Activated naive CD4-positive, alpha-beta T cell treated with anti-CD3 and anti-CD28 coated beads for 36 hours (primary cell): ENCODE measurements around the gene ZBTB12. TPM values are rescaled to one million over a fixed set of nuclear protein-coding genes. Genes with fewer than 3 reads are reported as not detected.

ENCODE experiments used
- CTCF ChIA-PET: fragments of 350-600 bp; sonication (Branson Sonifier 250); formaldehyde crosslinking; loops from one replicate; lab custom pipeline; 2021; ENCODE audit warnings: antibody characterized with exemption; lab: Charles Lee
- DNase-seq: peaks from one replicate; pipeline ENCODE4 v3.0.0-alpha.2; 2020
- H3K27ac Mint-ChIP-seq: one replicate; pipeline ENCODE4 v1.8.0; 2021; ENCODE audit warnings: mild to moderate bottlenecking, mixed read lengths
- H3K27me3 Mint-ChIP-seq: one replicate; pipeline ENCODE4 v1.8.0; 2021; ENCODE audit warnings: low read depth, mixed read lengths
- H3K36me3 Mint-ChIP-seq: one replicate; pipeline ENCODE4 v1.8.0; 2021; ENCODE audit warnings: low read depth, mixed read lengths
- H3K4me1 Mint-ChIP-seq: one replicate; pipeline ENCODE4 v1.8.0; 2021; ENCODE audit warnings: low read depth, mixed read lengths
- H3K4me3 Mint-ChIP-seq: one replicate; pipeline ENCODE4 v1.8.0; 2021; ENCODE audit warnings: mild to moderate bottlenecking, moderate library complexity, mixed read lengths
- H3K9me3 Mint-ChIP-seq: one replicate; pipeline ENCODE4 v1.8.0; 2021; ENCODE audit warnings: mixed read lengths
- intact Hi-C: fragments of 100-400 bp; cut with micrococcal nuclease; formaldehyde crosslinking; loops from one replicate; pipeline ENCODE4 v1.15.1; 2023
- total RNA-seq, 2 experiments: library from RNA; stranded (reverse); gene quantifications; one replicate each; pipeline ENCODE4 v1.2.3, GENCODE V29; 2021

The ZBTB12 gene
- total RNA-seq, 2 experiments from 2014 or later = 0.57 to 0.69 TPM

GRCh38 chr6:31888276-31889258 is 13.3 kb downstream of the ZBTB12 start:
- intact Hi-C loops = no loop called here
- DNase-seq = peak; percentile 53
- H3K27me3 Mint-ChIP-seq = no peaks in the 10 kb centered on the region
- no peaks in the 10 kb centered on the region for H3K4me1 Mint-ChIP-seq
- CTCF ChIA-PET = interaction anchor here (0.5 to 1.1 kb wide), 6 partner anchors 8 to 192 kb away, joined by 3 to 5 read pairs (median 3); no protein-coding TSS in a partner anchor
- H3K27ac Mint-ChIP-seq = no peak overlapping the region
- H3K36me3 Mint-ChIP-seq = peaks cover 18% of the 10 kb centered on the region
- no peaks in the 10 kb centered on the region for H3K9me3 Mint-ChIP-seq
- H3K4me3 Mint-ChIP-seq = no peak overlapping the region

- intact Hi-C loops = no loop called here
- Mint-ChIP-seq H3K4me3 (no peak overlapping the region), H3K27me3 (no peaks in the 10 kb centered on the region), H3K4me1 (no peaks in the 10 kb centered on the region), H3K27ac (no peak overlapping the region), H3K9me3 (no peaks in the 10 kb centered on the region), H3K36me3 (peaks cover 20% of the 10 kb centered on the region)
- CTCF ChIA-PET = interaction anchor here (0.5 to 0.8 kb wide), 5 partner anchors 12 to 175 kb away, joined by 3 read pairs; no protein-coding TSS in a partner anchor
- DNase-seq = no peak
These were observed 14.5 kb downstream of the ZBTB12 start for GRCh38 chr6:31887173-31888007.

GRCh38 chr6:31886541-31886991 is 15.3 kb downstream of the ZBTB12 start:
- CTCF ChIA-PET = no interaction called here
- Mint-ChIP-seq H3K27ac (no peak overlapping the region), H3K27me3 (no peaks in the 10 kb centered on the region), H3K4me3 (no peak overlapping the region), H3K9me3 (no peaks in the 10 kb centered on the region), H3K36me3 (peaks cover 23% of the 10 kb centered on the region), H3K4me1 (no peaks in the 10 kb centered on the region)
- intact Hi-C loops = no loop called here
- no peak for DNase-seq

- DNase-seq = no peak
- intact Hi-C loops = no loop called here
- no peak overlapping the region for H3K27ac Mint-ChIP-seq
- H3K4me1 Mint-ChIP-seq = no peaks in the 10 kb centered on the region
- H3K4me3 Mint-ChIP-seq = no peak overlapping the region
- no peaks in the 10 kb centered on the region for H3K27me3 Mint-ChIP-seq
- CTCF ChIA-PET = no interaction called here
- peaks cover 23% of the 10 kb centered on the region for H3K36me3 Mint-ChIP-seq
- H3K9me3 Mint-ChIP-seq = no peaks in the 10 kb centered on the region
These were observed 17.3 kb downstream of the ZBTB12 start for GRCh38 chr6:31884528-31885035.

GRCh38 chr6:31883676-31884075 is 18.2 kb downstream of the ZBTB12 start:
- no peak for DNase-seq
- Mint-ChIP-seq H3K27me3 (no peaks in the 10 kb centered on the region), H3K4me3 (no peak overlapping the region), H3K27ac (no peak overlapping the region), H3K36me3 (peaks cover 19% of the 10 kb centered on the region), H3K9me3 (no peaks in the 10 kb centered on the region), H3K4me1 (no peaks in the 10 kb centered on the region)
- CTCF ChIA-PET = interaction anchor here (0.9 to 1.0 kb wide), 2 partner anchors 69 to 173 kb away, joined by 3 read pairs; no protein-coding TSS in a partner anchor
- intact Hi-C loops = no loop called here

- CTCF ChIA-PET = no interaction called here
- H3K27ac Mint-ChIP-seq = no peak overlapping the region
- no peak for DNase-seq
- no peaks in the 10 kb centered on the region for H3K9me3 Mint-ChIP-seq
- no peaks in the 10 kb centered on the region for H3K4me1 Mint-ChIP-seq
- H3K27me3 Mint-ChIP-seq = no peaks in the 10 kb centered on the region
- H3K36me3 Mint-ChIP-seq = peaks cover 18% of the 10 kb centered on the region
- no peak overlapping the region for H3K4me3 Mint-ChIP-seq
- intact Hi-C loops = no loop called here
These were observed 19.5 kb downstream of the ZBTB12 start for GRCh38 chr6:31882344-31882743.

GRCh38 chr6:31881136-31881859 is 20.6 kb downstream of the ZBTB12 start:
- intact Hi-C loops = no loop called here
- no peak for DNase-seq
- peaks cover 15% of the 10 kb centered on the region for H3K36me3 Mint-ChIP-seq
- H3K9me3 Mint-ChIP-seq = no peaks in the 10 kb centered on the region
- no peak overlapping the region for H3K4me3 Mint-ChIP-seq
- H3K27ac Mint-ChIP-seq = no peak overlapping the region
- H3K4me1 Mint-ChIP-seq = no peaks in the 10 kb centered on the region
- H3K27me3 Mint-ChIP-seq = no peaks in the 10 kb centered on the region
- CTCF ChIA-PET = no interaction called here

GRCh38 chr6:31880616-31881015 is 21.3 kb downstream of the ZBTB12 start:
- CTCF ChIA-PET = interaction anchor here (0.6 to 1.1 kb wide), 3 partner anchors 8 to 220 kb away, joined by 3 read pairs; partner anchors contain the start of gene C6orf47
- intact Hi-C loops = no loop called here
- Mint-ChIP-seq H3K36me3 (peaks cover 12% of the 10 kb centered on the region), H3K4me3 (no peak overlapping the region), H3K27me3 (no peaks in the 10 kb centered on the region), H3K9me3 (no peaks in the 10 kb centered on the region), H3K4me1 (no peaks in the 10 kb centered on the region), H3K27ac (no peak overlapping the region)
- no peak for DNase-seq

GRCh38 chr6:31879901-31880300 is 22.0 kb downstream of the ZBTB12 start:
- intact Hi-C loops = no loop called here
- H3K36me3 Mint-ChIP-seq = peaks cover 12% of the 10 kb centered on the region
- H3K4me1 Mint-ChIP-seq = no peaks in the 10 kb centered on the region
- H3K4me3 Mint-ChIP-seq = no peak overlapping the region
- H3K27ac Mint-ChIP-seq = no peak overlapping the region
- DNase-seq = no peak
- CTCF ChIA-PET = interaction anchor here (0.6 to 1.1 kb wide), 3 partner anchors 9 to 219 kb away, joined by 3 read pairs; partner anchors contain the start of gene C6orf47
- H3K9me3 Mint-ChIP-seq = no peaks in the 10 kb centered on the region
- H3K27me3 Mint-ChIP-seq = no peaks in the 10 kb centered on the region

- CTCF ChIA-PET = no interaction called here
- no peaks in the 10 kb centered on the region for H3K27me3 Mint-ChIP-seq
- no peaks in the 10 kb centered on the region for H3K4me1 Mint-ChIP-seq
- H3K4me3 Mint-ChIP-seq = no peak overlapping the region
- DNase-seq = no peak
- H3K9me3 Mint-ChIP-seq = no peaks in the 10 kb centered on the region
- peaks cover 12% of the 10 kb centered on the region for H3K36me3 Mint-ChIP-seq
- H3K27ac Mint-ChIP-seq = no peak overlapping the region
- intact Hi-C loops = no loop called here
These were observed 22.7 kb downstream of the ZBTB12 start for GRCh38 chr6:31879143-31879542.

GRCh38 chr6:31878726-31879125 is 23.2 kb downstream of the ZBTB12 start, which contains the start of gene SLC44A4:
Gene SLC44A4 (minus strand): TSS chr6:31878997. CDS start chr6:31878980, 17 bp downstream.
- Mint-ChIP-seq H3K4me1 (no peaks in the 10 kb centered on the region), H3K27me3 (no peaks in the 10 kb centered on the region), H3K4me3 (no peak within 1 kb of the TSS), H3K9me3 (no peaks in the 10 kb centered on the region), H3K36me3 (peaks cover 12% of the 10 kb centered on the region), H3K27ac (no peak within 1 kb of the TSS)
- intact Hi-C loops = no loop called here
- no peak for DNase-seq
- CTCF ChIA-PET = no interaction called here
